Hepatocyte (in vitro differentiated cells): ENCODE measurements around the gene MGMT. TPM values are rescaled to one million over a fixed set of nuclear protein-coding genes. Genes with fewer than 3 reads are reported as not detected.

Source experiments
- DNase-seq: peaks from one replicate; pipeline ENCODE4 v3.0.0-alpha.2; 2016; ENCODE audit warnings: low spot score
- H2AFZ ChIP-seq: fragments of 200-600 bp; sonication (generic); 2 replicates; pipeline ENCODE4 v1.6.0; 2016; ENCODE audit warnings: antibody characterized with exemption, mild to moderate bottlenecking
- H3K27ac ChIP-seq: fragments of 200-600 bp; sonication (generic); 2 replicates; pipeline ENCODE4 v1.5.1; 2016; ENCODE audit warnings: mild to moderate bottlenecking
- H3K27me3 ChIP-seq: fragments of 200-600 bp; sonication (generic); 2 replicates; pipeline ENCODE4 v1.6.1; 2016
- H3K36me3 ChIP-seq: fragments of 200-600 bp; sonication (generic); replicated peaks from 2 replicates; pipeline ENCODE4 v1.5.1; 2016; ENCODE audit warnings: low read depth; ENCODE audit not compliant: insufficient read depth
- H3K4me1 ChIP-seq: fragments of 200-600 bp; sonication (generic); 2 replicates; pipeline ENCODE4 v1.5.1; 2016; ENCODE audit warnings: mild to moderate bottlenecking, moderate library complexity; ENCODE audit not compliant: insufficient read depth
- H3K4me2 ChIP-seq: fragments of 200-600 bp; sonication (generic); 2 replicates; pipeline ENCODE4 v1.6.0; 2016
- H3K4me3 ChIP-seq: fragments of 200-600 bp; sonication (generic); 2 replicates; pipeline ENCODE4 v1.5.1; 2016; ENCODE audit warnings: mild to moderate bottlenecking
- H3K79me2 ChIP-seq: fragments of 200-600 bp; sonication (generic); 2 replicates; pipeline ENCODE4 v1.6.0; 2017; ENCODE audit warnings: mild to moderate bottlenecking
- H3K9me2 ChIP-seq: fragments of 200-600 bp; sonication (generic); replicated peaks from 2 replicates; pipeline ENCODE4 v1.6.0; 2017; ENCODE audit warnings: mild to moderate bottlenecking; ENCODE audit not compliant: insufficient read depth
- H3K9me3 ChIP-seq: fragments of 200-600 bp; sonication (generic); 2 replicates; pipeline ENCODE4 v1.5.1; 2016; ENCODE audit warnings: low read depth, mild to moderate bottlenecking
- H4K20me1 ChIP-seq: fragments of 200-600 bp; sonication (generic); 2 replicates; pipeline ENCODE4 v1.6.0; 2016; ENCODE audit warnings: mild to moderate bottlenecking; ENCODE audit not compliant: insufficient read depth, poor library complexity, severe bottlenecking
- CTCF ChIP-seq: fragments of 200-600 bp; sonication (generic); IDR thresholded peaks from 2 replicates; pipeline ENCODE4 v1.5.1; 2016; ENCODE audit warnings: antibody characterized with exemption, mild to moderate bottlenecking; ENCODE audit not compliant: poor library complexity
- EZH2 ChIP-seq: fragments of 200-600 bp; sonication (generic); IDR thresholded peaks from 2 replicates; pipeline ENCODE4 v1.6.1; 2016; ENCODE audit warnings: antibody characterized with exemption, mild to moderate bottlenecking, borderline replicate concordance
- EZH2phosphoT487 ChIP-seq: fragments of 200-600 bp; sonication (generic); IDR thresholded peaks from one replicate; pipeline ENCODE4 v1.6.1; 2018; ENCODE audit warnings: antibody characterized with exemption, mild to moderate bottlenecking, low read depth, moderate library complexity; ENCODE audit not compliant: unreplicated experiment, severe bottlenecking
- WGBS: methylation state at CpG from one replicate; pipeline ENCODE4 v1.1.6; 2016; ENCODE audit warnings: low lambda C conversion rate; ENCODE audit errors: missing lambda C conversion rate; 5-methylcytosine and 5-hydroxymethylcytosine counted together
- polyA plus RNA-seq: library from polyadenylated mRNA; unstranded; fragments of >200 nt; fragmentation: Nextera tagmentation; extraction: Ambion mirVana; gene quantifications from 2 replicates; pipeline ENCODE4 v1.2.1, GENCODE V29; 2016
- total RNA-seq: library from RNA; depleted of rRNA; stranded (reverse); fragments of >200 nt; gene quantifications from 2 replicates; pipeline ENCODE4 v1.2.3, GENCODE V29; 2014

Gene MGMT
- total and polyA plus RNA-seq, 2 experiments from 2014 or later: 41.5 to 41.9 TPM

GRCh38 chr10:129497013-129497412 is 30.0 kb downstream of the MGMT start:
- Histone ChIP-seq H3K36me3 (no peaks in the 10 kb centered on the region), H3K27me3 (no peaks in the 10 kb centered on the region), H3K4me3 (no peak overlapping the region), H3K4me1 (peaks cover 4% of the 10 kb centered on the region), H4K20me1 (no peaks in the 10 kb centered on the region), H3K4me2 (no peak overlapping the region), H3K79me2 (peaks cover 52% of the 10 kb centered on the region), H2AFZ (no peak overlapping the region), H3K9me2 (no peaks in the 10 kb centered on the region), H3K27ac (no peak overlapping the region), H3K9me3 (peaks cover 4% of the 10 kb centered on the region)
- no peak for DNase-seq
- WGBS: 89% methylated on average over 8 of the region's 8 CpGs
- TF ChIP-seq CTCF (no peak), EZH2phosphoT487 (no peak), EZH2 (no peak)

GRCh38 chr10:129498680-129499079 is 31.6 kb downstream of the MGMT start:
- TF ChIP-seq EZH2phosphoT487: no peak
- no peak for TF ChIP-seq EZH2
- TF ChIP-seq CTCF: no peak
- Histone ChIP-seq H3K9me3 (no peaks in the 10 kb centered on the region), H3K4me2 (no peak overlapping the region), H3K27ac (no peak overlapping the region), H3K4me3 (no peak overlapping the region), H3K79me2 (peaks cover 51% of the 10 kb centered on the region), H2AFZ (no peak overlapping the region), H3K36me3 (no peaks in the 10 kb centered on the region), H3K4me1 (peaks cover 4% of the 10 kb centered on the region), H3K27me3 (no peaks in the 10 kb centered on the region), H3K9me2 (no peaks in the 10 kb centered on the region), H4K20me1 (no peaks in the 10 kb centered on the region)
- 96% methylated on average over 2 of the region's 2 CpGs for WGBS
- DNase-seq: no peak

GRCh38 chr10:129500617-129501339 is 33.7 kb downstream of the MGMT start:
- peak overlapping the region; percentile 85 for H3K27ac ChIP-seq
- DNase-seq: peak; percentile 47
- WGBS: 90% methylated on average over 9 of the region's 9 CpGs

More at GRCh38 chr10:129500617-129501339, 33.7 kb downstream of the MGMT start:
- H3K27me3 ChIP-seq: no peaks in the 10 kb centered on the region
- H3K9me3 ChIP-seq: no peaks in the 10 kb centered on the region
- peaks cover 55% of the 10 kb centered on the region for H3K79me2 ChIP-seq
- no peak for TF ChIP-seq EZH2phosphoT487
- no peak for TF ChIP-seq CTCF
- no peak for TF ChIP-seq EZH2
- no peak overlapping the region for H3K4me3 ChIP-seq
- H3K36me3 ChIP-seq: no peaks in the 10 kb centered on the region
- no peak overlapping the region for H2AFZ ChIP-seq
- H3K4me1 ChIP-seq: peaks cover 4% of the 10 kb centered on the region
- H4K20me1 ChIP-seq: no peaks in the 10 kb centered on the region
- peak overlapping the region; percentile 24 for H3K4me2 ChIP-seq
- no peaks in the 10 kb centered on the region for H3K9me2 ChIP-seq
